Hepatocyte (in vitro differentiated cells): ENCODE results near the gene CDK6.

Experiments used
- EZH2 ChIP-seq: fragments of 200-600 bp; sonication (generic); IDR thresholded peaks from 2 replicates; pipeline ENCODE4 v1.6.1; 2016; ENCODE audit warnings: antibody characterized with exemption, mild to moderate bottlenecking, borderline replicate concordance
- EZH2phosphoT487 ChIP-seq: fragments of 200-600 bp; sonication (generic); IDR thresholded peaks from one replicate; pipeline ENCODE4 v1.6.1; 2018; ENCODE audit warnings: antibody characterized with exemption, mild to moderate bottlenecking, low read depth, moderate library complexity; ENCODE audit not compliant: unreplicated experiment, severe bottlenecking
- TF ChIP-seq, protein P1 (sequence below): fragments of 200-600 bp; sonication (generic); IDR thresholded peaks from 2 replicates; pipeline ENCODE4 v1.5.1; 2016; ENCODE audit warnings: antibody characterized with exemption, mild to moderate bottlenecking; ENCODE audit not compliant: poor library complexity

DNA sequence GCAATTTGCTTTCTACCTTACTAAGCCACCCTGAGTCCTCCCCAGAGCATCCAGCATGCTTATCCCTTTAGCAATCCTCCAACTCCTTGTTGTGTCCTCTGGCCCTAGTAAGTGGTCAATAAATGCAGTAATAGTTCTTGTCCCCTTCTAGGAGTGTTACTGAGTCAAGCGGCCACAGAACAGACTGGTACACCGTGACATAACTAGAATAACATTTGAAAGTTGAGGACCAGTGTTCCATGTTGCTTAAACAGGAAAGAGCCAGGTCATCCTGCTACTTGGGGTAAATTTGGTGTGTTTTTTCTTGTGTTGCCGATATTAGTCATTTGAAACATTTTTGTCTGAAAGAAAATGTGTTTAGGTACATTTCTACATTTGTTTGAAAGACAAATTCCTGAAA is 4.8 kb upstream of the CDK6 start:
- no peak for TF ChIP-seq EZH2
- TF ChIP-seq, protein P1, sequence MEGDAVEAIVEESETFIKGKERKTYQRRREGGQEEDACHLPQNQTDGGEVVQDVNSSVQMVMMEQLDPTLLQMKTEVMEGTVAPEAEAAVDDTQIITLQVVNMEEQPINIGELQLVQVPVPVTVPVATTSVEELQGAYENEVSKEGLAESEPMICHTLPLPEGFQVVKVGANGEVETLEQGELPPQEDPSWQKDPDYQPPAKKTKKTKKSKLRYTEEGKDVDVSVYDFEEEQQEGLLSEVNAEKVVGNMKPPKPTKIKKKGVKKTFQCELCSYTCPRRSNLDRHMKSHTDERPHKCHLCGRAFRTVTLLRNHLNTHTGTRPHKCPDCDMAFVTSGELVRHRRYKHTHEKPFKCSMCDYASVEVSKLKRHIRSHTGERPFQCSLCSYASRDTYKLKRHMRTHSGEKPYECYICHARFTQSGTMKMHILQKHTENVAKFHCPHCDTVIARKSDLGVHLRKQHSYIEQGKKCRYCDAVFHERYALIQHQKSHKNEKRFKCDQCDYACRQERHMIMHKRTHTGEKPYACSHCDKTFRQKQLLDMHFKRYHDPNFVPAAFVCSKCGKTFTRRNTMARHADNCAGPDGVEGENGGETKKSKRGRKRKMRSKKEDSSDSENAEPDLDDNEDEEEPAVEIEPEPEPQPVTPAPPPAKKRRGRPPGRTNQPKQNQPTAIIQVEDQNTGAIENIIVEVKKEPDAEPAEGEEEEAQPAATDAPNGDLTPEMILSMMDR, result no peak
- TF ChIP-seq EZH2phosphoT487, result no peak
